Stomach (tissue), 4 donors: ENCODE measurements around the gene CYFIP1.

Experiments
- EP300 ChIP-seq: sonication (generic); formaldehyde crosslinking; IDR thresholded peaks from one replicate; pipeline ENCODE4 v1.6.1; 2017; ENCODE audit warnings: antibody characterized with exemption
- POLR2AphosphoS5 ChIP-seq, 3 donors: sonication (generic); formaldehyde crosslinking; IDR thresholded peaks; one replicate each; pipeline ENCODE4 v1.6.1; 2016; ENCODE audit warnings: antibody characterized with exemption in 3 of 3
- TF ChIP-seq, protein P1 (sequence below), 7 experiments: fragments of 450-650 bp in 4 of 7; fragments of 200-600 bp in 3 of 7; sonication (generic) in 3 of 7; IDR thresholded peaks; one replicate each; pipeline ENCODE4 v1.5.1; 2016 to 2019; ENCODE audit warnings: antibody characterized with exemption in 7 of 7, control low read depth in 2 of 7, mild to moderate bottlenecking in 1 of 7

- TF ChIP-seq, protein P1, sequence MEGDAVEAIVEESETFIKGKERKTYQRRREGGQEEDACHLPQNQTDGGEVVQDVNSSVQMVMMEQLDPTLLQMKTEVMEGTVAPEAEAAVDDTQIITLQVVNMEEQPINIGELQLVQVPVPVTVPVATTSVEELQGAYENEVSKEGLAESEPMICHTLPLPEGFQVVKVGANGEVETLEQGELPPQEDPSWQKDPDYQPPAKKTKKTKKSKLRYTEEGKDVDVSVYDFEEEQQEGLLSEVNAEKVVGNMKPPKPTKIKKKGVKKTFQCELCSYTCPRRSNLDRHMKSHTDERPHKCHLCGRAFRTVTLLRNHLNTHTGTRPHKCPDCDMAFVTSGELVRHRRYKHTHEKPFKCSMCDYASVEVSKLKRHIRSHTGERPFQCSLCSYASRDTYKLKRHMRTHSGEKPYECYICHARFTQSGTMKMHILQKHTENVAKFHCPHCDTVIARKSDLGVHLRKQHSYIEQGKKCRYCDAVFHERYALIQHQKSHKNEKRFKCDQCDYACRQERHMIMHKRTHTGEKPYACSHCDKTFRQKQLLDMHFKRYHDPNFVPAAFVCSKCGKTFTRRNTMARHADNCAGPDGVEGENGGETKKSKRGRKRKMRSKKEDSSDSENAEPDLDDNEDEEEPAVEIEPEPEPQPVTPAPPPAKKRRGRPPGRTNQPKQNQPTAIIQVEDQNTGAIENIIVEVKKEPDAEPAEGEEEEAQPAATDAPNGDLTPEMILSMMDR (IDR thresholded peaks at IDR 0.05), result no peak
- TF ChIP-seq POLR2AphosphoS5 (IDR thresholded peaks at IDR 0.05) (no peak), EP300 (no peak)
Observed at GRCh38 chr15:22917556-22917955, 62.6 kb downstream of the CYFIP1 start.
